MCF 10A (cell line): Measurements from ENCODE around the gene RASGEF1C. TPM values are rescaled to one million over a fixed set of nuclear protein-coding genes. Genes with fewer than 3 reads are reported as not detected.

Experiments used
- total RNA-seq: library from RNA; stranded (reverse); gene quantifications from 2 replicates; pipeline ENCODE4 v1.2.3, GENCODE V29; 2022

RASGEF1C gene
- total RNA-seq, 1 experiment from 2014 or later, result not detected

Other genes starting within 250 kb of the RASGEF1C start
- 31.8 and 34.0 TPM in 2 replicates for gene RNF130, start 137.5 kb downstream of the RASGEF1C start, total RNA-seq
- gene MAPK9, start 82.9 kb upstream of the RASGEF1C start, total RNA-seq, result 64.0 and 70.8 TPM in 2 replicates
- gene GFPT2, start 144.1 kb upstream of the RASGEF1C start, total RNA-seq, result 8.2 and 15.7 TPM in 2 replicates